NCI-H2227 treated with DMSO at 0.1 percent for 48 hours (cell line): ENCODE results near the gene WBP2.
"Not testable (repeated sequence)": the region's sequence is repeated elsewhere in the genome, so short reads cannot be mapped to it uniquely, and the experiment has no call there.

Experiments
- DNase-seq: peaks from one replicate; lab custom pipeline; 2025; lab: John Stamatoyannopoulos, UW

WBP2 gene

GRCh38 chr17:75888484-75888883, 33.3 kb upstream of the WBP2 start:
- no peak for DNase-seq

DNA sequence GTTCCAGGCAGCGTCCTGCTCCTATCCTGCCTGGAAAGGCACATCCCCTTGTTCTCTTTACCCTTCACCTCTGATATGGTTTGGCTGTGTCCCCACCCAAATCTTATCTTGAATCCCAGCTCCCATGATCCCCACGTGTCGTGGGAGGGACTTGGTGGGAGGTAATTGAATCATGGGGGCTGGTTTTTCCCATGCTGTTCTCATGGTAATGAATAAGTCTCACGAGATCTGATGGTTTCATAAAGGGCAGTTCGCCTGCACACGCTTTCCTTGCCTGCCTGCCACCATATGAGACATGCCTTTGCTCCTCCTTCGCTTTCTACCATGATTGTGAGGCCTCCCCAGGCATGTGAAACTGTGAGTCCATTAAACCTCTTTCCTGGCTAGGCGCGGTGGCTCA, 30.7 kb upstream of the WBP2 start:
- not testable (repeated sequence) for DNase-seq

DNA sequence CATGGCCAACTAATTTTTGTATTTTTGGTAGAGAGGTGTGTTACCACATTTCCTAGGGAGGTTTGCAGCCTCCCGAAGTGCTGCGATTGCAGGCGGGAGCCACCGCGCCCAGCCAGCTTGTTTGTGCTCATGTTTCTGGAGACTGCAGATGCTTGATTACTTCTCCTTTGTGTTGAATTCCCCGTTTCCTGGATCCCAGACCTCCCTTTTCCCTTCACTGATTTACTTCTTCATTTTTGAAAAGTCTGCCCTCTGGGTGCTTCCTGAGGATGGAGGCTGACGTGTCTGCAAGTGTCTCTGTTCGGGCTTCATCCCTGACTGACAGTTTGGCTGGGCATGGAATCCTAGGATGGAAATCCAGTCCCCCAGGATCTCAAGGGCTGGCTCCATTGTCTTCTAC, 30.3 kb upstream of the WBP2 start:
- DNase-seq: no peak

DNA sequence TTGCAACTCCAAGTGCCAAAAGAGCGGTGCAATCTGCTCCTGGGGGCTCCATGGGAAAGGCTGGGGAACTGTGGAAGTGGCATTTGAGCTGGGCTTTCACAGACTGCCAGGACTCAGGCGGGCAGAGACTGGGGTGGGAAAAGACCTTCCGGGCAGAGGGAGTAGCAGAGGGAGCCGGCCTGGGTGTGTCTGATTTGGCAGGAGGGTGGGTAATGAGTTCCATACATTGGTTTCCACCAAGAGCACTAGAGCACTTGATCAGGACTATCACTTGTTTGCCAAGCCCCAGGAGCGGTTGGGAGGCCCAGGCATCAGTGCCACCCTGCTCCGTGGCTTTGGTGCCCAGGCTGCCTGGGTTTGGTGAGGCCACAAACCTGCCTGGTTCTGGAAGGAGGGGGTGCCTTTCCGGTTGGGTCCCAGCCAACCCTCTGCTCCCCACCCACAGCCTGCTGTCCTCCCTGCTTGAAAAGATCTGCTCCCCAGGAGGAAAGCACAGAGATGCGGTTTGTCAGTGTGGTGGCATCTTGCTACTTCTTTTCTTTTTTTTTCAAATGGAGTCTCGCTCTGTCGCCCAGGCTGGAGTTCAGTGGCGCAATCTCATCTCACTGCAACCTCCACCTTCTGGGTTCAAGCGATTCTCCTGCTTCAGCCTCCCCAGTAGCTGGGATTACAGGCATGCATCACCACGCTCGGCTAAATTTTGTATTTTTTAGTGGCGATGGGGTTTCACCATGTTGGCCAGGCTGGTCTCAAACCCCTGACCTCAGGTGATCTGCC, 26.7 kb upstream of the WBP2 start:
- no peak for DNase-seq

GRCh38 chr17:75880266-75880665, 25.1 kb upstream of the WBP2 start:
- no peak for DNase-seq

- no peak for DNase-seq
Observed at GRCh38 chr17:75878174-75878998, 23.3 kb upstream of the WBP2 start, which contains the start of gene TRIM47. TRIM47 (minus strand) TSS chr17:75878581; CDS start chr17:75878548, 33 bp downstream.

DNA sequence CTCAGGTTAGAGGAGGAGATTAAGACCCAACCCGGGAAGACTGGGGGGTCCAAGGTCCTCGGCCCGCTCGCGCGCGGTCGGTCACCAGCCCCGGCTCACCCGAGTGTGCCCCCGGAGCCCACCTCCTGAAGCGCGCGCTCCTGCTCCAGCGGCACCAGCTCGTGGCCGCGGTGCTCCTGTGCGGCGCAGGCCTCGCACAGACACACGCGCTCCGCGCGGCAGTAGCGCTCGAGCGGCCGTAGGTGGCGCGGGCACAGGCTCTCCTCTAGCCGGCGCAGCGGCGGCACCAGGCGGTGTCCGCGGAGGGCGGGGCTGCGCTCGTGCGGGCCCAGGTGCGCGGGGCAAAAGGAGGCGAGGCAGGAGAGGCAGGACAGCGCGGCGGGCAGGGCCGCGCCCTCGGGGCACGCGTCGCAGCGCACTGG, 22.6 kb upstream of the WBP2 start:
- DNase-seq: peak; percentile 41

GRCh38 chr17:75876938-75877751, 22.0 kb upstream of the WBP2 start:
- DNase-seq: no peak

- DNase-seq: no peak
Observed at GRCh38 chr17:75876190-75876937, 21.2 kb upstream of the WBP2 start.

DNA sequence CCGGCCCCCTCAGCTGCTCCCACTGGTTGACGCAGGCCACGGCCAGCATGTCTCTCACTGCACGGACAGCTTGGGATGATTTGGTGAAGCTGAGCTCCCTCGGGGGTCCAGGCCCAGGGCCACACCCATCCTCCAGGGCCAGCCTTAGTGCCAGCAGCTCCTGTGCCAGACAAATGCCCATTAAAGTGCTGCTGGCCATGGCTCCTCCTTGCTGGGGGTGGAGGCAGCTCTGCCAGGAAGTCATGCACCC, 20.7 kb upstream of the WBP2 start:
- DNase-seq: no peak

DNA sequence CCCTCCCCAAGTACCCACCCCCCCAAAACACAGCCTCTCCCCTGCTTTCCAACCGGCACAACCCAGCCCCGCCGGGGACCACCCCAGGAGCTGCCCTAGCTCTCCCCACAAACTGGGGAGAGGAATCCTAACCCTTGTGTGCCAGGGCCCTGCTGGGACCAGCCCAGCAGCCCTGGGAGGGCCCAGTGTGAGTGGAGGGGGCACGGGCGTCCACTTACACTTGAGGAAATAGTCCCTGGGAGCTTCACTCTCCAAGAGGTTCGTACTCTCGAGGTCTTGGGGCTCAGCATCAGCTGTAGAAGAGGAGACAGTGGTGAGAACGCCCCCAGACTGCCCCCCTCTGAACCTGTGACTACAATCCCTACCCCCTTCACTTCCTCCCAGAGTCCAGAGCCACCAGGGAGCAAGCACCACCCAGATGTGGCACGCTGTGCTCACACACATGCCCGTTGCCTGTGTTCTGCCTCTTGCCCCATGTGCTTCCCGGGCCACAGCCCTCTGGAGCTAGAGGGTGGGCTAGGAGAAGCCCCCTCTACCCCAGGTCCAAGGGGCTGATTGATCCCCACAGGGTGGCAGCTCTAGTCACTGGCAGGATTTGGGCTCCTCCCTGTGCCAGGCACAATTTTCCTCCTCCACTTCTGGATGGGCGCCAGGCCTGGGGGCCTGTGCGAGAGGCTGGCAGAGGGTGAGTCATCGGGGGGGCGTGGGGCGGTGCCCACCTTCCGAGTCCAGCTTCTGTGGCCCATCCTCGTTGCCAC, 20.2 kb upstream of the WBP2 start:
- no peak for DNase-seq

DNA sequence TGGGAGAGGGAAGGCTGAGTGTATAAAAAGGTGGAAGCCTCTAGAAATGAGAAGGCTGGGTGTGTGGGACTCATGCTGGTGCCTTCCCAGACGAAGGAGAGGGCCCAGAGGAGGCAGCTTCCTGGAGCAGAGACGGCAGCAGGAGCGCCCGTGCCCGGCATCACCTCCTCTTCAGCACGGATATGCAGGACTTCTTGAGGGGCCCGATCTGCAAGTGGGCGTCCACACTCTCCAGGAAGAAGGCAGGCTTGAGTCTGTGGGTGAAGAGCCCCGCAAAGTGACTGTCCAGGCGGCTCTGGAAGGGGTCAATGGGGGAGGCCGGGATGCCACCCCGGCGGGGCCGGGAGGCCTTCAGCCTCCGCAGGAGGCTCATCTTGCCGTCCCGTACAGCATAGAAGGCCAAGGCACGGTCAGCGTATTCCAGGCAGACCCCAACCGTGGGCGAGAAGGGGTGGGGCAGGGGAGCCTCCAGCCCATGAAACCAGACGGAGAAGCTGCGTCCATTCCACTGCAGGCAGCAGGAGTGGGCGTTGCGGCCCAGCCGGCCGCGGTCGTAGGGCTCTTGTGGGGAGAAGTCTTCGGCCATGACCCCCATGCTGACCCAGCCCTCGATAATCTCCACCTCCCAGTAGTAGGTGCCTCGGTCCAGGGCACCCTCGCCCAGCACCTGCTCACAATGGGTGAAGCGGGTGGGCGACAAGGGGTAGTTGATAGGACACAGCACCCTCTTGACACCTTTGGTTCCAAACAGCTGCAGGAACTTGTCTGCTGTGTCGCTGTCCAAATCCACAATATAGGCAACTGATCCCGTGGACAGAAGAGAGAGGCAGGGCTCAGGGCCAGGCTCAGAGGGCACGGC, 19.4 kb upstream of the WBP2 start:
- DNase-seq: no peak

DNA sequence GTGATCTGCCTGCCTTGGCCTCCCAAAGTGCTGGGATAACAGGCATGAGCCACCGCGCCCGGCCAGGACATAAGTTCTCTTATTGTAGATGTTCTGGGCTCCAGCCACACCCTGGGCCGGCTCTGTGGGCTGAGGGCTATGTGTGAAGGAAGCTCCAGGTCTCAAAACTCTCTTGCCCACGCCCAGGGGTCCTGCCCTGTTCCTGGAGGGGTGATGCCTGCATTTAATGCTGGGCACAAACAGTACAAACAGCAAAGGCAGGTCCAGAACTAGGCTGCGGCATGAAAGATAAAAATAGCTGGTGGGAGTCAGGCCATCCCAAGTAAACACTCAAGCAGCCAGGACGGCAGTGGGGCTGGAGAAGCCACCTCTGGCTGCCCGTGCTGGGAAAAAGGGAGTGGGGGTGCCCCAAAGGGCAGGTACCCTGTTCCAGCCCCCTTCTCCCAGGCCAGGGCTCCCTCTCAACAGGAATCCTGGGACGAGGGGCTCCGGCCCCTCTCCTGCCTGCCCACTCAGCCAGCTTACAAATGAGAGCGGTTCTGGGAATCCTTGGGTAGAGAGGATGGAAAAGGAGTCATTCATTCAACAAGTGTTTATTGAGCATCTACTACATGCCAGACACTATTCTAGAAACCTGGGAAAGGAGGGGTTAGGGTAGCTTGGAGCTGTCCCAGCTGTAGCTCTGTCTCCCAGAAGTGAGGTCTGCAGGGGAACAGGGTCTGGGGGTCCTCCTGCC, 18.6 kb upstream of the WBP2 start:
- no peak for DNase-seq

GRCh38 chr17:75872434-75873351, 17.6 kb upstream of the WBP2 start:
- DNase-seq: peak; percentile 29

DNA sequence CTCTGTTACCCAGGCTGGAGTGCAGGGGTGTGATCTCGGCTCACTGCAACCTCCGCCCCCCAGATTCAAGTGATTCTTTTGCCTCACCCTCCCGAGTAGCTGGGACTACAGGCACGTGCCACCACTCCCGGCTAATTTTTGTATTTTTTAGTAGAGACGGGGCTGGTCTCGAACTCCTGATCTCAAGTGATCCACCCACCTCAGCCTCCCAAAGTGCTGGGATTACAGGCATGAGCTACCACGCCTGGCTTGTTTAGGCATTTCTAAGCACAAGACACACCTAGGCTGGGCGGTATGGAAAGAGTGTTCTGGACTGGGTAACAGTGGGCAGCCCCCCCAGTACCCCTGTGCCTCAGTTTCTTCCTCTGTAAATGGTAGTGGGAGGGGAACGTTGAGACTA, 15.1 kb upstream of the WBP2 start:
- DNase-seq: not testable (repeated sequence)

DNA sequence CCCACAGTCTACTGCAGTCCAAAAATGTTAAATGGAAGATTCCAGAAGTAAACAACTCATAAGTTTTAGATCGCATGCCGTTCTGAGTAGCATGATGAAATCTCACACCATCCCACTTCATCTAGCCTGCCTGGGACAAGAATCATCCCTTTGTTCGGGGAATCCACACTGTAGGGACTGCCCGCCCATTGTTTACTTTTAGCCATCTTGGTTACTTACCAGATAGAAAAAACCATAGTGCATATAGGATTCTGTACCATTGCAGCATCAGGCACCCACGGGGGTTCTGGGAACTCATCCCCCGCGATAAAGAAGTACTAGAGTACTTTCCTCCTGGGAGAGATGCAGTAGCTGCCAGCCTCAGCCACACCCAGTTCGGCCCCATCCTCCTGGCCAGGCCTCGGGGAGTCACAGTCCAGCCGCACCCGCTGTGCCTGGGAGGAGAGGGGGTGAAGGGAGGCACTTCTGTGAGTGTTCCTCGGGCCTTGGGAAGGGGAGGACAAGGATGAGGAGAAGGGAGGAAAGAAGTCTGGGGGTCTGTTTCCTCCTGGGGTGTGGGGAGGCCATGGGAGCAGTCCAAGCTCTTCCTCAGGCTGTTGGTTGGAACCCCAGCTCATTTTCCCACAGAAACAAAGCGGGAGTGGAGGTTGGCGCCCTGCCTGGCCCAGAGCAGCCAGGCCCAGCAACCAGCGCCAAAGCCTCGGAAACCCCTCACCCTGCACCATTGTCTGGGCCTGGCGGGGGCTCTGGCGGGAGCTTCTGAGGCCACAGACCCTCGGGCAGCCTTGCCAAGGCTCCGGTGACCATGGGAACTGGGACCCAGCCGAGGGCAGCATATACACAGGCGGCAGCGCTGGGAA, 14.4 kb upstream of the WBP2 start:
- DNase-seq: no peak

DNA sequence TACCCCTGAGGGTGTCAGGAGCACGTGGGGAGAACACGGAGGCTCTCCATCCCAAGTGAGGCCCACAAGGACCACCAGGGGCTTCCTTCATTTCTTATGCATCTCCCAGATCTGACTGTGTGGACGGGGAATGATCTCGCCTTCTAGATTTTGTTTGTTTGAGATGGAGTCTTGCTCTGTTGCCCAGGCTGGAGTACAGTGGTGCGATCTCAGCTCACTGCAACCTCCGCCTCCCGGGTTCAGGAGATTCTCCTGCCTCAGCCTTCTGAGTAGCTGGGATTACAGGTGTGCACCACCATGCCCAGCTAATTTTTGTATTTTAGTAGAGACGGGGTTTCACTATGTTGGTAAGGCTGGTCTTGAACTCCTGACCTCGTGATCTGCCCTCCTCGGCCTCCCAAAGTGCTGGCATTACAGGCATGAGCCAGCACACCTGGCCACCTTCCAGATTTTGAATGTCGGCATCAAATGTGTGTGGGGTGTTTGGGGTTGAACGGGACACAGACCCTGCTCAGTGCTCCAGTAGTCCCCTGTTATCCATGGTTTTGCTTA, 13.7 kb upstream of the WBP2 start:
- DNase-seq: not testable (repeated sequence)
